HEK293T (cell line): ENCODE results near the gene SLC2A13.
"Not testable (repeated sequence)": the region's sequence is repeated elsewhere in the genome, so short reads cannot be mapped to it uniquely, and the experiment has no call there.

Experiments
- CTCF ChIA-PET: fragments of 350-600 bp; formaldehyde crosslinking; extraction: SDS; loops from one replicate; lab custom pipeline; 2021; ENCODE audit warnings: antibody characterized with exemption, inconsistent platforms; lab: Yijun Ruan, JAX
- POLR2A ChIA-PET: fragments of 350-600 bp; formaldehyde crosslinking; extraction: SDS; loops from one replicate; lab custom pipeline; 2020; ENCODE audit warnings: antibody characterized with exemption, inconsistent platforms; lab: Yijun Ruan, JAX
- DNase-seq: peaks from one replicate; pipeline ENCODE4 v3.0.0; 2012; ENCODE audit warnings: mixed read lengths; ENCODE audit errors: extremely low spot score
- ARNT ChIP-seq: fragments of 450-650 bp; IDR thresholded peaks from 2 replicates; pipeline ENCODE4 v1.6.1; 2017; ENCODE audit warnings: mild to moderate bottlenecking
- BHLHE40 ChIP-seq: fragments of 450-650 bp; IDR thresholded peaks from 2 replicates; pipeline ENCODE4 v1.6.1; 2016; ENCODE audit warnings: mild to moderate bottlenecking, moderate library complexity, borderline replicate concordance
- CTBP1 ChIP-seq: fragments of 450-650 bp; IDR thresholded peaks from 2 replicates; pipeline ENCODE4 v1.6.1; 2016; ENCODE audit warnings: borderline replicate concordance
- ELF4 ChIP-seq: fragments of 450-650 bp; IDR thresholded peaks from 2 replicates; pipeline ENCODE4 v1.6.1; 2017; ENCODE audit warnings: antibody characterized with exemption
- FOXA1 ChIP-seq: fragments of 450-650 bp; IDR thresholded peaks from 2 replicates; pipeline ENCODE4 v1.6.1; 2016; ENCODE audit warnings: mild to moderate bottlenecking
- FOXK2 ChIP-seq: fragments of 450-650 bp; IDR thresholded peaks from 2 replicates; pipeline ENCODE4 v1.6.1; 2016; ENCODE audit warnings: mild to moderate bottlenecking
- FOXM1 ChIP-seq: fragments of 450-650 bp; IDR thresholded peaks from 2 replicates; pipeline ENCODE4 v1.6.1; 2017; ENCODE audit warnings: mild to moderate bottlenecking, borderline replicate concordance
- HDGF ChIP-seq: fragments of 450-650 bp; IDR thresholded peaks from 2 replicates; pipeline ENCODE4 v1.6.1; 2017; ENCODE audit warnings: antibody characterized with exemption, borderline replicate concordance
- L3MBTL2 ChIP-seq: fragments of 450-650 bp; conservative IDR thresholded peaks from 2 replicates; pipeline ENCODE4 v1.6.1; 2016; ENCODE audit warnings: mild to moderate bottlenecking
- LEF1 ChIP-seq: fragments of 450-650 bp; IDR thresholded peaks from 2 replicates; pipeline ENCODE4 v1.6.1; 2017; ENCODE audit warnings: mild to moderate bottlenecking, borderline replicate concordance
- NFRKB ChIP-seq: fragments of 450-650 bp; IDR thresholded peaks from 2 replicates; pipeline ENCODE4 v1.6.1; 2016; ENCODE audit warnings: mild to moderate bottlenecking, moderate library complexity
- PKNOX1 ChIP-seq: fragments of 450-650 bp; IDR thresholded peaks from 2 replicates; pipeline ENCODE4 v1.6.1; 2016
- SP1 ChIP-seq: fragments of 450-650 bp; IDR thresholded peaks from 2 replicates; pipeline ENCODE4 v1.6.1; 2017
- SUZ12 ChIP-seq: fragments of 450-650 bp; IDR thresholded peaks from 2 replicates; pipeline ENCODE4 v1.6.1; 2016; ENCODE audit warnings: mild to moderate bottlenecking
- TARDBP ChIP-seq: fragments of 450-650 bp; IDR thresholded peaks from 2 replicates; pipeline ENCODE4 v1.6.1; 2016
- ZNF384 ChIP-seq: fragments of 450-650 bp; IDR thresholded peaks from 2 replicates; pipeline ENCODE4 v1.6.1; 2016

The SLC2A13 gene

GRCh38 chr12:39824505-39825212 lies 281.2 kb downstream of the SLC2A13 start:
- TF ChIP-seq ELF4 (no peak), ARNT (no peak), CTBP1 (no peak), NFRKB (no peak), FOXM1 (no peak), ZNF384 (no peak), PKNOX1 (no peak), TARDBP (no peak), FOXK2 (no peak), BHLHE40 (no peak), SUZ12 (no peak), FOXA1 (no peak), HDGF (no peak), LEF1 (no peak), SP1 (no peak), L3MBTL2 (no peak)
- POLR2A ChIA-PET: no interaction called here
- CTCF ChIA-PET: no interaction called here
- no peak for DNase-seq

- ChIA-PET CTCF (interaction anchor here (1.1 kb wide), 1 partner anchor 9 kb away, joined by 3 read pairs; no protein-coding TSS in a partner anchor), POLR2A (no interaction called here)
- TF ChIP-seq FOXA1 (no peak), ARNT (no peak), SUZ12 (no peak), SP1 (no peak), HDGF (no peak), CTBP1 (no peak), ZNF384 (no peak), LEF1 (no peak), TARDBP (no peak), BHLHE40 (no peak), ELF4 (no peak), PKNOX1 (no peak), NFRKB (no peak), FOXK2 (no peak), FOXM1 (no peak), L3MBTL2 (no peak)
- no peak for DNase-seq
Measured at GRCh38 chr12:39816671-39817185, 289.2 kb downstream of the SLC2A13 start.

GRCh38 chr12:39815746-39816145 lies 290.1 kb downstream of the SLC2A13 start:
- ChIA-PET POLR2A (no interaction called here), CTCF (no interaction called here)
- TF ChIP-seq L3MBTL2 (no peak), BHLHE40 (no peak), PKNOX1 (no peak), TARDBP (no peak), SUZ12 (no peak), ZNF384 (no peak), CTBP1 (no peak), NFRKB (no peak), ARNT (no peak), SP1 (no peak), HDGF (no peak), FOXK2 (no peak), FOXA1 (no peak), ELF4 (no peak), FOXM1 (no peak), LEF1 (no peak)
- no peak for DNase-seq

- TF ChIP-seq L3MBTL2 (no peak), FOXM1 (no peak), BHLHE40 (no peak), SUZ12 (no peak), ELF4 (no peak), FOXK2 (no peak), CTBP1 (no peak), LEF1 (no peak), HDGF (no peak), ZNF384 (no peak), NFRKB (no peak), PKNOX1 (no peak), TARDBP (no peak), ARNT (no peak), FOXA1 (no peak)
- POLR2A ChIA-PET: no interaction called here
- no peak for DNase-seq
- CTCF ChIA-PET: no interaction called here
Measured at GRCh38 chr12:39814626-39815025, 291.3 kb downstream of the SLC2A13 start.

GRCh38 chr12:39813776-39814175 lies 292.1 kb downstream of the SLC2A13 start:
- ChIA-PET POLR2A (no interaction called here), CTCF (no interaction called here)
- no peak for DNase-seq
- no peak for TF ChIP-seq HDGF
- TF ChIP-seq SP1: no peak
- TF ChIP-seq TARDBP: no peak
- no peak for TF ChIP-seq ARNT
- no peak for TF ChIP-seq BHLHE40
- TF ChIP-seq FOXM1: no peak
- TF ChIP-seq ZNF384: no peak
- no peak for TF ChIP-seq NFRKB
- no peak for TF ChIP-seq LEF1
- TF ChIP-seq FOXA1: no peak
- no peak for TF ChIP-seq CTBP1
- no peak for TF ChIP-seq ELF4
- no peak for TF ChIP-seq L3MBTL2
- no peak for TF ChIP-seq FOXK2
- TF ChIP-seq PKNOX1: no peak
- TF ChIP-seq SUZ12: no peak

- CTCF ChIA-PET, DNase-seq, POLR2A ChIA-PET: not testable (repeated sequence)
Measured at GRCh38 chr12:39812456-39812855, 293.4 kb downstream of the SLC2A13 start.
